Stimulated activated CD4-positive, alpha-beta T cell treated with anti-CD3 and anti-CD28 coated beads, Interleukin-15, amount 100 ng/mL, for 24 hours (primary cell): ENCODE data around the gene FBXO9.

Experiments used
- DNase-seq: peaks from one replicate; pipeline ENCODE4 v3.0.0-alpha.2; 2020

The FBXO9 gene

DNA sequence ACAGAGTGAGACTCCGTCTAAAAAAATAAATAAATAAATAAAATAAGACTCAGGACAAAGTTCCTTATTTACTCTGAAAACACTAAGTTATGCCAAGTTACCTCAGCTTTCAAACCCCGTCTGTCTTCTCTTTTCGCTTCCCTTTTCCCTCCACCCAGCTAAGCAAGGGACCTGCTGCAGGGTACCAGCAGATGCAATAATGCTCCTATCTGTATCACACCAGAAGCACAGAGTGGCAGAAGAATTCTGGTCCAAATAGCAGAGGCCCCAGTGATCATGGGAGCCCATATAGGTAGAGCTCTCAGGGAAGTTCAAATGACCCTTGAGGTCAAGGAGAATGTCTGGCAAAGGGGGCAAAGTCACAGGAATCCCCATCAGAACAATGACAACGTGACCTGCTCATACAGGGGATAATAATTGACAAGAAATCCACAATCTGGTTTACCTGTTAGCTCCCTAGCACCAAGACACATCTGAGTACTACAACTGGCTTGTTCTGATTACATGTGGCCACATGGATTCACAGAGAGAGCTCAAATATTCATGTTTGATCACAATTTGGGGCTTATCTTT, 74.7 kb downstream of the FBXO9 start:
- no peak for DNase-seq

DNA sequence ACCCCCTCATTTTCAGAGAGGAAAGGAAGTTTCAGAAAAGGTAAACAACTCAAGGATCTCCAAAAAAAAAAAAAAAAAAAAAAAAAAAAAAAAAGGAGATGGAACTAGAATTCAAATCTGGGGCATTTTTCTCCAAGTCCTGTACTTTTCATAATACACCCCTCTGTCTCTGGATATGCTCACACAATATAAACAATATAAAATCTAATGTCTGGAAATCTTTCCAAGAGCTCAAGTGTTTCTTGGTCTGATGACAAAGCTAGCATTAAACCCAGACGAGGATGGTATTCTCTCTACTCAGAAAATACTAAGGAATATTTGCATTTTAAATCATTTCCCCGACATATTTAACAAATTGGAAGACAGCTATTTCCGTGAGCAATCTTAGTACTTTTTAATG, 77.6 kb downstream of the FBXO9 start:
- no peak for DNase-seq

DNA sequence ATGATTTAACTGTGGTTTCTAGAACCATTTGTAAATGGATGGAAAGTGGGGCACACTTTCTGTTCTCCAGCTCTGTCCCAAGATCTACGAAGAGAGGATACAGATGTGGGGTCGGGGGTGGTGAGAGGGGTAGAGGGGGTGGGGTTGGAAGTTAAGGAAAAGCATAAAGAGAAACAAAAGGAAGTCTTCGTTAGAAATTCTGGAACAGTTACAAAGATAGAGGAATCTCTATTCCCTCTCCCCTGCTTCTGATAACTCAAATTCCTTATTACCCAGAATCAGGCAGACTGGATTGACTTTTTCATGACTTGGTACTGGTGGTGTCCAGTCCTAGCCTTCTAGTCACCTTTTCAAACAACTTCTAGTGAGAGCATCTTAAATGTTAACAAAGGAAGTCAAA, 78.5 kb downstream of the FBXO9 start:
- DNase-seq: no peak

DNA sequence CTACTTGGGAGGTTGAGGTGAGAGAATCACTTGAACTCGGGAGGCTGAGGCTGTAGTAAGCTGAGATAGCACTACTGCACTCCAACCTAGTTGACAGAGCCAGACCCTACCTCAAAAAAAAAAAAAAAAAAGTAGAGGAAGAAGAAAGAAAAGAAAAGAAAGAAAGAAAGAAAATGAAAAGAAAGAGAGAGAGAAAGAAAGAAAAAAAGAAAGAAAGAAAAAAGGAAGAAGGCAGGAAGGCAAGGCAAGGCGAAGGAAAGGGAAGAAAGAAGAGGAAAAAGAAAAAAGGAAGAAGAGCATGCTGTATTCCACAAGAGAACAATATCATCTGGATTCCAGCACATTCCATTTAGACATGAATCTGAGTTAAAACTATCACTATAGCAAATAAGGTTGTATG, 79.6 kb downstream of the FBXO9 start:
- DNase-seq: no peak

DNA sequence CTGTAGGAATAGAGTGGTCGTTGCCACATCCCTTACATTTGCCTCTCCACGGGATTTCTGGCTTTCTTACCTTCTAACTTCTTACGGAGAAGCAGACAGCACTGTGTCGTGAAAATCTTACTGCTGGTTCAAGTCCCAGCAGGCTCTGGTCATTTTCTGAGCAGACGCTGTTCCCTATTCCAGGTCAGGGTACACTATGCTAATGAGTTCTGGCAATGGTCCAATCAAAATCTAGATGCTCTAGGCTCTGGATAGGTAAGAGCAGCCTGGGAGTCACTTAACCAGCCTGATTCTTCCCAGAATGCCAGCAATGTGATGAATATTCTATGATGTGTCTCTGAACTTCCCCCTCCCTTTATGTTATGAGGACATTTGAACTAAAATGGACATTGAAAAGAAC, 83.5 kb downstream of the FBXO9 start, which contains the start of gene GCM1:
Gene GCM1 (minus strand): TSS at position 158 of the 400 bp plus-strand sequence. CDS start 3,209 bp downstream, outside the sequence.
- DNase-seq: no peak
